Measurements from ENCODE around the gene DYSF. TPM values are rescaled to one million over a fixed set of nuclear protein-coding genes. Genes with fewer than 3 reads are reported as not detected.

Gene DYSF
- total RNA-seq, 4 donors from 2014 or later: 2.6 to 20.7 (median 12.7) TPM

GRCh38 chr2:71552356-71552755 is 99.0 kb downstream of the DYSF start:
- no peaks in the 10 kb centered on the region for H3K36me3 ChIP-seq
- intact Hi-C loops (cut with DNase I; ENCODE audit: low total_unique reads): no loop called here
- no peaks in the 10 kb centered on the region for H3K9me3 ChIP-seq
- H3K27ac ChIP-seq: no peak overlapping the region
- no peak overlapping the region for H3K4me3 ChIP-seq
- H3K4me1 ChIP-seq: no peaks in the 10 kb centered on the region
- H3K27me3 ChIP-seq: no peaks in the 10 kb centered on the region
- TF ChIP-seq, protein P1, sequence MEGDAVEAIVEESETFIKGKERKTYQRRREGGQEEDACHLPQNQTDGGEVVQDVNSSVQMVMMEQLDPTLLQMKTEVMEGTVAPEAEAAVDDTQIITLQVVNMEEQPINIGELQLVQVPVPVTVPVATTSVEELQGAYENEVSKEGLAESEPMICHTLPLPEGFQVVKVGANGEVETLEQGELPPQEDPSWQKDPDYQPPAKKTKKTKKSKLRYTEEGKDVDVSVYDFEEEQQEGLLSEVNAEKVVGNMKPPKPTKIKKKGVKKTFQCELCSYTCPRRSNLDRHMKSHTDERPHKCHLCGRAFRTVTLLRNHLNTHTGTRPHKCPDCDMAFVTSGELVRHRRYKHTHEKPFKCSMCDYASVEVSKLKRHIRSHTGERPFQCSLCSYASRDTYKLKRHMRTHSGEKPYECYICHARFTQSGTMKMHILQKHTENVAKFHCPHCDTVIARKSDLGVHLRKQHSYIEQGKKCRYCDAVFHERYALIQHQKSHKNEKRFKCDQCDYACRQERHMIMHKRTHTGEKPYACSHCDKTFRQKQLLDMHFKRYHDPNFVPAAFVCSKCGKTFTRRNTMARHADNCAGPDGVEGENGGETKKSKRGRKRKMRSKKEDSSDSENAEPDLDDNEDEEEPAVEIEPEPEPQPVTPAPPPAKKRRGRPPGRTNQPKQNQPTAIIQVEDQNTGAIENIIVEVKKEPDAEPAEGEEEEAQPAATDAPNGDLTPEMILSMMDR (IDR thresholded peaks at IDR 0.05): no peak
- no peak for TF ChIP-seq POLR2A (IDR thresholded peaks at IDR 0.05)
- DNase-seq: no peak

DNA sequence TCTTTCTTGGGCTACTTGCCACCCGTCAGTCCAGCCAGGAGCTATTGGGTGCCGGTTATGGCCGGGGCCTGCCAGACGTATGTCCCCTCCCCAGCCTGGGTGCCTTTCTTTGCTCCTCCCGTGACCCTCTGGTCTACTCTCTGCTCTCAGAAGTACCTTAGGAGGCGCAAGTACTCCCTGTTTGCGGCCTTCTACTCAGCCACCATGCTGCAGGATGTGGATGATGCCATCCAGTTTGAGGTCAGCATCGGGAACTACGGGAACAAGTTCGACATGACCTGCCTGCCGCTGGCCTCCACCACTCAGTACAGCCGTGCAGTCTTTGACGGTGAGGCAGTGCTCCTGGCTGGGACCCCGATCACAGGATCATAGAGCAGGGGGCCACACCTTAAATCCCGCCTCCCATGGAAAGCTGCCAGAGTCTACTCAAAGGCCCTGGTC is 99.5 kb downstream of the DYSF start:
- DNase-seq: no peak
- H3K27me3 ChIP-seq: no peaks in the 10 kb centered on the region
- intact Hi-C loops (cut with DNase I; ENCODE audit: low total_unique reads): no loop called here

GRCh38 chr2:71554028-71554705 is 100.8 kb downstream of the DYSF start:
- Histone ChIP-seq H3K9me3 (no peaks in the 10 kb centered on the region), H3K27me3 (no peaks in the 10 kb centered on the region), H3K4me1 (no peaks in the 10 kb centered on the region), H3K36me3 (no peaks in the 10 kb centered on the region), H3K4me3 (no peak overlapping the region), H3K27ac (no peak overlapping the region)
- DNase-seq: no peak
- intact Hi-C loops (cut with DNase I; ENCODE audit: low total_unique reads): no loop called here
- TF ChIP-seq, protein P1 (IDR thresholded peaks at IDR 0.05): no peak
- no peak for TF ChIP-seq POLR2A (IDR thresholded peaks at IDR 0.05)

More for the DNA sequence above, 99.5 kb downstream of the DYSF start:
- no peak overlapping the region for H3K4me3 ChIP-seq
- TF ChIP-seq, protein P1 (IDR thresholded peaks at IDR 0.05): no peak
- TF ChIP-seq POLR2A (IDR thresholded peaks at IDR 0.05): no peak
- H3K4me1 ChIP-seq: no peaks in the 10 kb centered on the region
- H3K36me3 ChIP-seq: no peaks in the 10 kb centered on the region
- no peaks in the 10 kb centered on the region for H3K9me3 ChIP-seq
- no peak overlapping the region for H3K27ac ChIP-seq

DNA sequence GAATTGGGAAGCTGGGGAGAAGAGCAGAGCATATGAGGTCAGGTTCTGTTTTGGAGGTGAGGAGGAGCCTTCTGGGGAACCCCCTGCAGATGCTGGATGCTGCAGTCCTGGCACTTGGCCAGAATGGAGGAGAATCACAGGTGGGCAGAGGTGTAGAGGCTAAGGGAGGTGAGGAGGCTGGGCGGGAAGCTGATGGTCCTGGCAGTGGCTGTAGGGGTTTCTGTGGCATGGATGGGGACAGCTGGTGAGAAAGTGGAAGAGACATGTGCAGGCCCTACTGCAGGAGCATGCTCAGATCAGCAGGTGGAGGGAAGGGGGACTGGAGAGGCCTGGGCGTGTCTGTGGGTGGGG is 101.3 kb downstream of the DYSF start:
- H3K9me3 ChIP-seq: no peaks in the 10 kb centered on the region
- TF ChIP-seq POLR2A (IDR thresholded peaks at IDR 0.05): no peak
- TF ChIP-seq, protein P1 (IDR thresholded peaks at IDR 0.05): no peak
- H3K27me3 ChIP-seq: no peaks in the 10 kb centered on the region
- H3K4me3 ChIP-seq: no peak overlapping the region
- no peak for DNase-seq
- intact Hi-C loops (cut with DNase I; ENCODE audit: low total_unique reads): no loop called here
- no peaks in the 10 kb centered on the region for H3K36me3 ChIP-seq
- H3K27ac ChIP-seq: no peak overlapping the region
- no peaks in the 10 kb centered on the region for H3K4me1 ChIP-seq

DNA sequence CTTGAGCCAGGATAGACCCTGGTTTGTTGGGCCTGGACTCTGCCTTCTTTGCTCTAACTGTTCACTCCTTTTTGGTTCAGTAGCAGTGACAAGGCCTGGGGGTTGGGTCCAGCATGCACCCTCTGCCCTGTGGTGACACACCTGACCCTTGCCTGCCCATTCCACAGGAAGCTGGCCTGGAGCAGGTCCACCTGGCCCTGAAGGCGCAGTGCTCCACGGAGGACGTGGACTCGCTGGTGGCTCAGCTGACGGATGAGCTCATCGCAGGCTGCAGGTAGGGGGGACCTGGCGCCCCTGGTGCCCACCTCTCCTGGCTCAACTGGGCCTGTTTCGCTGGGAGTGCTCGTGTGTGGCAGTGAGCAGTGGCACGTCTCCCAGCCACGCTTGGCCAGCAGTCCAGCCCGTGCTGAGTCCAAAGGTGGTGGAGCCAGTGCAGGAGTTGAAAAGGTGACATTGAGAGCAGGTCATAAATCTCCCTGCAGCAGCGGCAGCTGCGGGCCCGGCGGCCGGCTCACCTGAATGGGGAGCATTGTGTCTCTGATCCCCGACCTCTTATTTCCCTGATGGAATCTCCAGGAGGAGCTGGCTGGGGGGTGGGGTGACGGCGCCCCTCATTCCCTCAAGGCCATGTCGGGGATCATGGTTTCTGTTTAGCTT is 102.6 kb downstream of the DYSF start:
- Histone ChIP-seq H3K27ac (no peak overlapping the region), H3K27me3 (no peaks in the 10 kb centered on the region), H3K9me3 (no peaks in the 10 kb centered on the region), H3K36me3 (no peaks in the 10 kb centered on the region), H3K4me3 (no peak overlapping the region), H3K4me1 (no peaks in the 10 kb centered on the region)
- TF ChIP-seq POLR2A (IDR thresholded peaks at IDR 0.05): no peak
- TF ChIP-seq, protein P1 (IDR thresholded peaks at IDR 0.05): no peak
- no peak for DNase-seq
- intact Hi-C loops (cut with DNase I; ENCODE audit: low total_unique reads): no loop called here
